ENCODE data around the gene FXYD3. TPM values are rescaled to one million over a fixed set of nuclear protein-coding genes. Genes with fewer than 3 reads are reported as not detected.

The FXYD3 gene
- polyA plus RNA-seq, 1 of the 3 experiments (the other 2 are of a cell fraction): not detected

DNA sequence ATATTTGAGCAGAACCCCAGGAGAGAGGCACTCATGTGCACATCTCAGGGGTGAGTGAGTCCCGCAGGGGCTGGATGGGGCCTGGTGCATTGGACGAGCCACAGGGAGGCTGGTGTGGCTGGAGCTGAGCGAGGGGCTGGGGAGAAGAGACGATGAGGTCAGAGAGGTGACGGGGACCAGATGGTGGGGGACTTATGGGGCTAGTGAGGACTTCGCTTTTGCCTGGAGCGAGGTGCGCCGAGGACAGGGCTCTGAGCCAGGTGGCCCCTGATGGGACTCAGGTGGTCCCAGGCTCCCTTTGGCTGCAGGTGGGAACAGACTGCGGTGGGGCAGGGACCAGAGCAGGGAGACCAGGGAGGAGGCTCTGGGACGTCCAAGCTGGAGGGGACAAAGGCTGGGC is 6.9 kb upstream of the FXYD3 start:
- H2AFZ ChIP-seq (ENCODE audit: low read depth): no peak overlapping the region
- POLR2A ChIA-PET: no interaction called here

More for the DNA sequence above, 6.9 kb upstream of the FXYD3 start:
- Histone ChIP-seq H3F3A (replicated peaks; ENCODE audit: insufficient read depth) (peaks cover 4% of the 10 kb centered on the region), H3K36me3 (replicated peaks in 1 of 2; ENCODE audit: control insufficient read depth in 1 of 2, insufficient read depth in 2 of 2, low read length in 1 of 2) (no peaks in the 10 kb centered on the region), H3K9ac (no peak overlapping the region), H3K27ac (ENCODE audit: low read depth in 2 of 2, low read length in 1 of 2) (no peak overlapping the region), H3K27me3 (ENCODE audit: insufficient read depth) (no peaks in the 10 kb centered on the region), H4K20me1 (ENCODE audit: insufficient read depth) (no peaks in the 10 kb centered on the region), H3K4me2 (no peak overlapping the region), H3K4me3 (ENCODE audit: low read depth in 2 of 2, low read length in 1 of 2) (no peak overlapping the region), H3K9me2 (no peaks in the 10 kb centered on the region), H3K9me3 (no peaks in the 10 kb centered on the region), H3K4me1 (ENCODE audit: control insufficient read depth in 1 of 2, insufficient read depth in 2 of 2, low read depth in 1 of 2, low read length in 1 of 2) (no peaks in the 10 kb centered on the region), H3K79me2 (ENCODE audit: insufficient read depth) (no peaks in the 10 kb centered on the region)
- TF ChIP-seq GABPA (IDR thresholded peaks at IDR 0.05; ENCODE audit: low read depth) (no peak), EZH2phosphoT487 (IDR thresholded peaks at IDR 0.05; ENCODE audit: borderline replicate concordance, low read depth) (no peak), YY1 (IDR thresholded peaks at IDR 0.05; ENCODE audit: low read depth) (no peak), NRF1 (IDR thresholded peaks at IDR 0.05; ENCODE audit: low read depth, low read length) (no peak), RFX5 (IDR thresholded peaks at IDR 0.05; ENCODE audit: low read length) (no peak), POLR2AphosphoS5 (IDR thresholded peaks at IDR 0.05; ENCODE audit: low read depth, low read length) (no peak), RCOR1 (IDR thresholded peaks at IDR 0.05; ENCODE audit: low read length) (no peak), FOXJ3 (CRISPR knock-in tag; IDR thresholded peaks at IDR 0.05) (no peak), MEF2A (IDR thresholded peaks at IDR 0.05; ENCODE audit: borderline replicate concordance, low read depth) (no peak), CHD2 (IDR thresholded peaks at IDR 0.05; ENCODE audit: low read length, partially characterized antibody) (no peak)
- TF ChIP-seq, protein P1, sequence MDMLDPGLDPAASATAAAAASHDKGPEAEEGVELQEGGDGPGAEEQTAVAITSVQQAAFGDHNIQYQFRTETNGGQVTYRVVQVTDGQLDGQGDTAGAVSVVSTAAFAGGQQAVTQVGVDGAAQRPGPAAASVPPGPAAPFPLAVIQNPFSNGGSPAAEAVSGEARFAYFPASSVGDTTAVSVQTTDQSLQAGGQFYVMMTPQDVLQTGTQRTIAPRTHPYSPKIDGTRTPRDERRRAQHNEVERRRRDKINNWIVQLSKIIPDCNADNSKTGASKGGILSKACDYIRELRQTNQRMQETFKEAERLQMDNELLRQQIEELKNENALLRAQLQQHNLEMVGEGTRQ (IDR thresholded peaks at IDR 0.05; ENCODE audit: borderline replicate concordance, low read depth, low read length): no peak
- TF ChIP-seq, protein P2, sequence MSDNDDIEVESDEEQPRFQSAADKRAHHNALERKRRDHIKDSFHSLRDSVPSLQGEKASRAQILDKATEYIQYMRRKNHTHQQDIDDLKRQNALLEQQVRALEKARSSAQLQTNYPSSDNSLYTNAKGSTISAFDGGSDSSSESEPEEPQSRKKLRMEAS (IDR thresholded peaks at IDR 0.05; ENCODE audit: low read depth): no peak
- TF ChIP-seq, protein P3, sequence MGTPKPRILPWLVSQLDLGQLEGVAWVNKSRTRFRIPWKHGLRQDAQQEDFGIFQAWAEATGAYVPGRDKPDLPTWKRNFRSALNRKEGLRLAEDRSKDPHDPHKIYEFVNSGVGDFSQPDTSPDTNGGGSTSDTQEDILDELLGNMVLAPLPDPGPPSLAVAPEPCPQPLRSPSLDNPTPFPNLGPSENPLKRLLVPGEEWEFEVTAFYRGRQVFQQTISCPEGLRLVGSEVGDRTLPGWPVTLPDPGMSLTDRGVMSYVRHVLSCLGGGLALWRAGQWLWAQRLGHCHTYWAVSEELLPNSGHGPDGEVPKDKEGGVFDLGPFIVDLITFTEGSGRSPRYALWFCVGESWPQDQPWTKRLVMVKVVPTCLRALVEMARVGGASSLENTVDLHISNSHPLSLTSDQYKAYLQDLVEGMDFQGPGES (IDR thresholded peaks at IDR 0.05; ENCODE audit: low read depth, low read length): no peak
- TF ChIP-seq, protein P4, sequence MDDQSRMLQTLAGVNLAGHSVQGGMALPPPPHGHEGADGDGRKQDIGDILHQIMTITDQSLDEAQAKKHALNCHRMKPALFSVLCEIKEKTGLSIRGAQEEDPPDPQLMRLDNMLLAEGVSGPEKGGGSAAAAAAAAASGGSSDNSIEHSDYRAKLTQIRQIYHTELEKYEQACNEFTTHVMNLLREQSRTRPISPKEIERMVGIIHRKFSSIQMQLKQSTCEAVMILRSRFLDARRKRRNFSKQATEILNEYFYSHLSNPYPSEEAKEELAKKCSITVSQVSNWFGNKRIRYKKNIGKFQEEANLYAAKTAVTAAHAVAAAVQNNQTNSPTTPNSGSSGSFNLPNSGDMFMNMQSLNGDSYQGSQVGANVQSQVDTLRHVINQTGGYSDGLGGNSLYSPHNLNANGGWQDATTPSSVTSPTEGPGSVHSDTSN (IDR thresholded peaks at IDR 0.05): no peak
- TF ChIP-seq, protein P5, sequence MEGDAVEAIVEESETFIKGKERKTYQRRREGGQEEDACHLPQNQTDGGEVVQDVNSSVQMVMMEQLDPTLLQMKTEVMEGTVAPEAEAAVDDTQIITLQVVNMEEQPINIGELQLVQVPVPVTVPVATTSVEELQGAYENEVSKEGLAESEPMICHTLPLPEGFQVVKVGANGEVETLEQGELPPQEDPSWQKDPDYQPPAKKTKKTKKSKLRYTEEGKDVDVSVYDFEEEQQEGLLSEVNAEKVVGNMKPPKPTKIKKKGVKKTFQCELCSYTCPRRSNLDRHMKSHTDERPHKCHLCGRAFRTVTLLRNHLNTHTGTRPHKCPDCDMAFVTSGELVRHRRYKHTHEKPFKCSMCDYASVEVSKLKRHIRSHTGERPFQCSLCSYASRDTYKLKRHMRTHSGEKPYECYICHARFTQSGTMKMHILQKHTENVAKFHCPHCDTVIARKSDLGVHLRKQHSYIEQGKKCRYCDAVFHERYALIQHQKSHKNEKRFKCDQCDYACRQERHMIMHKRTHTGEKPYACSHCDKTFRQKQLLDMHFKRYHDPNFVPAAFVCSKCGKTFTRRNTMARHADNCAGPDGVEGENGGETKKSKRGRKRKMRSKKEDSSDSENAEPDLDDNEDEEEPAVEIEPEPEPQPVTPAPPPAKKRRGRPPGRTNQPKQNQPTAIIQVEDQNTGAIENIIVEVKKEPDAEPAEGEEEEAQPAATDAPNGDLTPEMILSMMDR (IDR thresholded peaks at IDR 0.05): no peak
- 80% methylated on average over 10 of the region's 11 CpGs for WGBS (ENCODE audit: low lambda C conversion rate)
- CTCF ChIA-PET: interaction anchor here (1.1 kb wide), 1 partner anchor 42 kb away, joined by 5 read pairs; no protein-coding TSS in a partner anchor
- no peak for DNase-seq

All from SK-N-SH (cell line).